H1 (cell line): ENCODE data around the gene LRRC9. TPM values are rescaled to one million over a fixed set of nuclear protein-coding genes. Genes with fewer than 3 reads are reported as not detected.
A peak's percentile ranks its signal among the peaks of the same experiment; 100 is the strongest.

Experiments used
- CTCF ChIA-PET: fragments of 300-600 bp; sonication (Branson Sonifier 250); formaldehyde crosslinking; loops from one replicate; lab custom pipeline; 2021; ENCODE audit not compliant: partially characterized antibody; lab: Charles Lee
- POLR2A ChIA-PET: fragments of 300-600 bp; sonication (Branson Sonifier 250); formaldehyde crosslinking; loops from one replicate; lab custom pipeline; 2021; ENCODE audit warnings: inconsistent platforms; ENCODE audit not compliant: partially characterized antibody; lab: Charles Lee
- DNase-seq, 2 experiments: peaks; one replicate each; pipeline versions ENCODE4 v3.0.0 to v3.0.0-alpha.2; 2010 to 2022; ENCODE audit warnings: low spot score in 2 of 2, low read depth in 1 of 2, mixed read lengths in 1 of 2
- FAIRE-seq: peaks from 2 replicates; lab custom pipeline; 2011; peaks lifted over from hg19 to GRCh38; lab: Jason Lieb, UNC
- H2AFZ ChIP-seq: 2 replicates; pipeline ENCODE4 v1.8.1; 2012; ENCODE audit warnings: low read length, inconsistent platforms
- H2AK5ac ChIP-seq: 2 replicates; pipeline ENCODE4 v1.6.1; 2013; ENCODE audit warnings: low read depth, low read length
- H2BK120ac ChIP-seq: replicated peaks from 2 replicates; pipeline ENCODE3; 2013; ENCODE audit warnings: low read depth, low read length, inconsistent platforms
- H2BK12ac ChIP-seq: 2 replicates; pipeline ENCODE4 v1.6.1; 2013; ENCODE audit warnings: low read depth, low read length
- H2BK15ac ChIP-seq: 2 replicates; pipeline ENCODE4 v1.6.1; 2013; ENCODE audit warnings: low read length
- H2BK20ac ChIP-seq: 2 replicates; pipeline ENCODE4 v1.6.1; 2013; ENCODE audit warnings: low read length
- H2BK5ac ChIP-seq: 2 replicates; pipeline ENCODE4 v1.6.1; 2013; ENCODE audit warnings: low read depth, low read length
- H3K14ac ChIP-seq: 2 replicates; pipeline ENCODE4 v1.6.1; 2013; ENCODE audit warnings: inconsistent platforms; ENCODE audit not compliant: insufficient read length
- H3K18ac ChIP-seq: 2 replicates; pipeline ENCODE4 v1.6.1; 2013; ENCODE audit warnings: low read length; ENCODE audit errors: extremely low read depth
- H3K23ac ChIP-seq: 2 replicates; pipeline ENCODE4 v1.6.1; 2013; ENCODE audit warnings: inconsistent platforms; ENCODE audit not compliant: insufficient read length
- H3K23me2 ChIP-seq: 2 replicates; pipeline ENCODE4 v1.6.1; 2013; ENCODE audit warnings: low read depth, low read length
- H3K27ac ChIP-seq: 2 replicates; pipeline ENCODE4 v1.6.1; 2011; ENCODE audit warnings: low read depth, low read length, inconsistent platforms
- H3K27me3 ChIP-seq, 4 experiments: replicated peaks in 1 of 4; 1 replicate in 1 of 4; 2 replicates in 3 of 4; pipeline versions ENCODE4 v1.6.1 to v1.8.1; 2011 to 2013; ENCODE audit warnings: low read length in 3 of 4, mild to moderate bottlenecking in 3 of 4, inconsistent platforms in 2 of 4, mixed read lengths in 2 of 4, moderate library complexity in 1 of 4; ENCODE audit not compliant: control insufficient read depth in 3 of 4, insufficient read depth in 3 of 4; ENCODE audit errors: extremely low read depth in 1 of 4
- H3K36me3 ChIP-seq, 4 experiments: 2 replicates each; pipeline versions ENCODE4 v1.6.1 to v1.8.1; 2011 to 2013; ENCODE audit warnings: mild to moderate bottlenecking in 4 of 4, low read length in 3 of 4, moderate library complexity in 2 of 4, control low read depth in 1 of 4, inconsistent platforms in 1 of 4; ENCODE audit not compliant: insufficient read depth in 4 of 4, control insufficient read depth in 2 of 4
- H3K4ac ChIP-seq: replicated peaks from 2 replicates; pipeline ENCODE3; 2013; ENCODE audit warnings: low read length, low read depth, mixed read lengths, inconsistent platforms; ENCODE audit not compliant: insufficient read length
- H3K4me1 ChIP-seq, 4 experiments: replicated peaks in 1 of 4; 1 replicate in 1 of 4; 2 replicates in 3 of 4; pipeline versions ENCODE4 v1.6.1 to v1.8.1; 2011 to 2013; ENCODE audit warnings: low read length in 3 of 4, inconsistent platforms in 2 of 4, mixed read lengths in 1 of 4; ENCODE audit not compliant: insufficient read depth in 4 of 4, control insufficient read depth in 3 of 4
- H3K4me2 ChIP-seq, 2 experiments: 2 replicates each; pipeline versions ENCODE4 v1.6.1 to v1.8.1; 2011 to 2013; ENCODE audit warnings: low read depth in 2 of 2, low read length in 2 of 2, control low read depth in 1 of 2, inconsistent platforms in 1 of 2, mild to moderate bottlenecking in 1 of 2; ENCODE audit not compliant: insufficient read depth in 1 of 2
- H3K4me3 ChIP-seq, 4 experiments: fragments of 200-600, 300-600 bp in 1 of 4; sonication (generic), shearing (Covaris generic), sonication (Bioruptor Twin) in 1 of 4; 2 replicates each; pipeline versions ENCODE4 v1.5.1 to v1.8.1; 2011 to 2016; ENCODE audit warnings: low read length in 4 of 4, low read depth in 3 of 4, control low read depth in 2 of 4, inconsistent platforms in 2 of 4, mild to moderate bottlenecking in 2 of 4, mixed read lengths in 1 of 4, moderate library complexity in 1 of 4; ENCODE audit not compliant: insufficient read depth in 2 of 4; ENCODE audit errors: extremely low read depth in 1 of 4
- H3K56ac ChIP-seq: replicated peaks from 2 replicates; pipeline ENCODE3; 2013; ENCODE audit warnings: low read depth, mild to moderate bottlenecking, mixed read lengths, low read length, inconsistent platforms; ENCODE audit not compliant: insufficient read length
- H3K79me1 ChIP-seq: 2 replicates; pipeline ENCODE4 v1.6.1; 2013; ENCODE audit warnings: low read depth, low read length, control low read depth
- H3K79me2 ChIP-seq, 2 experiments: 2 replicates each; pipeline versions ENCODE4 v1.6.1 to v1.8.1; 2012 to 2013; ENCODE audit warnings: low read length in 2 of 2, mild to moderate bottlenecking in 2 of 2, inconsistent platforms in 1 of 2; ENCODE audit not compliant: insufficient read depth in 2 of 2, control insufficient read depth in 1 of 2
- H3K9ac ChIP-seq, 4 experiments: replicated peaks in 1 of 4; 1 replicate in 1 of 4; 2 replicates in 3 of 4; pipeline versions ENCODE4 v1.6.1 to v1.8.1; 2011 to 2013; ENCODE audit warnings: low read depth in 3 of 4, low read length in 3 of 4, control low read depth in 2 of 4, mild to moderate bottlenecking in 2 of 4, moderate library complexity in 2 of 4, inconsistent platforms in 1 of 4; ENCODE audit errors: extremely low read depth in 1 of 4
- H3K9me3 ChIP-seq, 2 experiments: 2 replicates each; pipeline versions ENCODE4 v1.6.1 to v1.8.1; 2012 to 2013; ENCODE audit warnings: mild to moderate bottlenecking in 2 of 2, moderate library complexity in 2 of 2, control low read depth in 1 of 2, inconsistent platforms in 1 of 2, low read depth in 1 of 2, low read length in 1 of 2, mixed read lengths in 1 of 2; ENCODE audit not compliant: insufficient read depth in 2 of 2
- H4K20me1 ChIP-seq, 2 experiments: replicated peaks in 1 of 2; 2 replicates each; pipeline versions ENCODE3 to v1.8.1; 2011 to 2013; ENCODE audit warnings: inconsistent platforms in 2 of 2, low read length in 2 of 2, mild to moderate bottlenecking in 1 of 2; ENCODE audit not compliant: insufficient read depth in 2 of 2, control insufficient read depth in 1 of 2
- H4K5ac ChIP-seq: 2 replicates; pipeline ENCODE4 v1.6.1; 2013; ENCODE audit warnings: low read length, low read depth, mixed read lengths, inconsistent platforms; ENCODE audit not compliant: insufficient read length
- H4K8ac ChIP-seq: 2 replicates; pipeline ENCODE4 v1.8.0; 2013; ENCODE audit warnings: mild to moderate bottlenecking, moderate library complexity, low read length, inconsistent platforms; ENCODE audit not compliant: insufficient read depth; ENCODE audit errors: extremely low read depth
- H4K91ac ChIP-seq: replicated peaks from 2 replicates; pipeline ENCODE3; 2013; ENCODE audit warnings: low read length, mixed read lengths, inconsistent platforms; ENCODE audit not compliant: insufficient read length
- BRCA1 ChIP-seq: IDR thresholded peaks from 2 replicates; pipeline ENCODE4 v1.6.1; 2012; ENCODE audit warnings: low read depth, low read length, improper control_type of control experiment
- CTBP2 ChIP-seq: IDR thresholded peaks from 2 replicates; pipeline ENCODE4 v1.7.0; 2011; ENCODE audit warnings: borderline replicate concordance, mild to moderate bottlenecking, moderate library complexity, mixed read lengths, low read length; ENCODE audit not compliant: insufficient read depth, insufficient read length
- MAFK ChIP-seq: IDR thresholded peaks from 2 replicates; pipeline ENCODE4 v1.6.1; 2012; ENCODE audit warnings: low read depth, mild to moderate bottlenecking, improper control_type of control experiment, low read length
- RXRA ChIP-seq: IDR thresholded peaks from 2 replicates; pipeline ENCODE4 v1.6.1; 2011; ENCODE audit warnings: low read depth, mild to moderate bottlenecking, low read length, moderate library complexity; ENCODE audit not compliant: insufficient read depth
- SP1 ChIP-seq: IDR thresholded peaks from 2 replicates; pipeline ENCODE4 v1.6.1; 2011; ENCODE audit warnings: low read depth, low read length
- YY1 ChIP-seq: IDR thresholded peaks from 2 replicates; pipeline ENCODE4 v1.6.1; 2011; ENCODE audit warnings: low read depth, mild to moderate bottlenecking, low read length
- WGBS, 2 experiments: shearing (Covaris generic) in 1 of 2; methylation state at CpG; one replicate each; pipeline versions ENCODE4 v1.1.6 to v1.1.7; 2013 to 2015; ENCODE audit warnings: low lambda C conversion rate in 2 of 2, mixed read lengths in 2 of 2, inconsistent platforms in 1 of 2, low coverage in 1 of 2, missing lambda C conversion rate in 1 of 2; ENCODE audit not compliant: insufficient replicate concordance in 2 of 2, insufficient coverage in 1 of 2, insufficient read length in 1 of 2; ENCODE audit errors: extremely low coverage in 1 of 2, missing lambda C conversion rate in 1 of 2; 5-methylcytosine and 5-hydroxymethylcytosine counted together
- polyA plus RNA-seq, 7 experiments: library from polyadenylated mRNA; depleted of rRNA in 3 of 7; stranded (reverse) in 5 of 7; unstranded in 2 of 7; fragments of >200 nt in 5 of 7; fragments of 200-250 nt in 2 of 7; gene quantifications; 1 replicate in 5 of 7; 2 replicates in 1 of 7; 4 replicates in 1 of 7; pipeline versions ENCODE4 v1.2.1 to v1.2.3, GENCODE V29; 2011 to 2013; ENCODE audit warnings: missing spikeins in 2 of 7, mixed read lengths in 2 of 7
- total RNA-seq: library from RNA; stranded (reverse); fragmentation: NEBNext Ultra II Directional; extraction: Animal tissue kit (Norgen Biotek cat#: 25700); gene quantifications from 2 replicates; pipeline ENCODE4 v1.2.1, GENCODE V29; 2021

LRRC9 gene
- total and polyA plus RNA-seq, 2 of the 8 experiments (the other 6 are each of a cell fraction or from before 2014, with no cell fraction given) = 0.12 to 0.84 TPM

DNA sequence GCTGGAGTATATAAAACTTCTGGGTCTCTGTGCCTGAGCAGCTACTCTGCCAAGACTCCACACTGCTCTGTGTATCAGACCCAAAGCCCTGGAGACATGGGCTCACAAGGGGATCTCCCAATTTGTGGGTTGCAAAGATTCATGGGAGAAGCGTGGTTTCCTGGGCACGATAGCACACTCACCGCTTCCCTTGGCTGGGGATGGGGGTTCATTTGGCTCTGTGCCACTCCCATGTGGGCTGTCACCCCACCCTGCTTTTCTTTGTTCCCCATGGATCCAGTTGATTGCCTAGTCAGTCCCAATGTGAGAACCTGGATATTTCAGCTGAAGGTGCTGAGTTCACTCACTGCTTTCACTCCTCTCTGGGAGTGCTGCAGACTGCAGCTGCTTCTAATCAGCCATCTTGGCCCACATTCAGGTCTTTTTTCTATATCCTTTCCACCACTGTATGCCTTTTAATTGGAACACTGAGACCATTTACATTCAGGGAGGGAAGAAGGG is 131.8 kb downstream of the LRRC9 start:
- Histone ChIP-seq H3K23ac (no peak overlapping the region), H2BK120ac (no peak overlapping the region), H3K36me3 (no peaks in the 10 kb centered on the region), H4K8ac (no peak overlapping the region), H3K18ac (no peak overlapping the region), H3K79me1 (no peaks in the 10 kb centered on the region), H4K5ac (no peak overlapping the region), H2BK20ac (no peak overlapping the region), H3K4ac (no peak overlapping the region), H3K56ac (no peak overlapping the region), H3K9me3 (no peaks in the 10 kb centered on the region), H3K27ac (no peak overlapping the region), H3K79me2 (no peaks in the 10 kb centered on the region), H2BK12ac (no peak overlapping the region), H4K20me1 (no peaks in the 10 kb centered on the region), H3K9ac (no peak overlapping the region), H2AFZ (peak overlapping the region; percentile 67), H2BK15ac (no peak overlapping the region), H3K23me2 (no peaks in the 10 kb centered on the region), H2AK5ac (no peak overlapping the region), H3K4me1 (no peaks in the 10 kb centered on the region), H3K27me3 (no peaks in the 10 kb centered on the region), H4K91ac (no peak overlapping the region), H3K14ac (no peak overlapping the region), H3K4me2 (no peak overlapping the region), H3K4me3 (no peak overlapping the region), H2BK5ac (no peak overlapping the region)
- FAIRE-seq (no peak), DNase-seq (no peak)
- TF ChIP-seq YY1 (no peak), CTBP2 (no peak), RXRA (no peak), SP1 (no peak), MAFK (no peak), BRCA1 (no peak)
- ChIA-PET POLR2A (no interaction called here), CTCF (interaction anchor here (1.6 kb wide), 1 partner anchor 132 kb away, joined by 6 read pairs; no protein-coding TSS in a partner anchor)
- 90% methylated on average over 3 of the region's 3 CpGs; no CpG with 5 or more reads in 1 of the 2 experiments for WGBS, 2 experiments
